NCI-H2081 treated with DMSO at 0.1 percent for 48 hours (cell line): ENCODE results near the gene MYMK.

Experiments
- DNase-seq: peaks from one replicate; lab custom pipeline; 2025; lab: John Stamatoyannopoulos, UW

The MYMK gene

GRCh38 chr9:133505186-133505830 is 19.5 kb downstream of the MYMK start:
- no peak for DNase-seq

- DNase-seq: no peak
Observed at GRCh38 chr9:133502112-133502511, 22.6 kb downstream of the MYMK start.

GRCh38 chr9:133499892-133500270 is 24.9 kb downstream of the MYMK start:
- no peak for DNase-seq

GRCh38 chr9:133499132-133499891 is 25.4 kb downstream of the MYMK start:
- DNase-seq: no peak

GRCh38 chr9:133496861-133497842 is 27.6 kb downstream of the MYMK start:
- no peak for DNase-seq

- no peak for DNase-seq
Observed at GRCh38 chr9:133495327-133496293, 29.1 kb downstream of the MYMK start.

- no peak for DNase-seq
Observed at GRCh38 chr9:133494636-133495326, 30.0 kb downstream of the MYMK start.

GRCh38 chr9:133493845-133494540 is 30.8 kb downstream of the MYMK start:
- DNase-seq: no peak

- DNase-seq: no peak
Observed at GRCh38 chr9:133493428-133493827, 31.3 kb downstream of the MYMK start.

- DNase-seq: no peak
Observed at GRCh38 chr9:133492061-133493021, 32.4 kb downstream of the MYMK start.

GRCh38 chr9:133491656-133491925 is 33.2 kb downstream of the MYMK start:
- DNase-seq: no peak

GRCh38 chr9:133490865-133491655 is 33.7 kb downstream of the MYMK start:
- no peak for DNase-seq

- no peak for DNase-seq
Observed at GRCh38 chr9:133490201-133490681, 34.5 kb downstream of the MYMK start.

GRCh38 chr9:133489253-133490190 is 35.2 kb downstream of the MYMK start:
- DNase-seq: no peak

- no peak for DNase-seq
Observed at GRCh38 chr9:133488686-133489252, 36.0 kb downstream of the MYMK start.

- DNase-seq: no peak
Observed at GRCh38 chr9:133487331-133487725, 37.4 kb downstream of the MYMK start.
